LHCN-M2 (cell line): Measurements from ENCODE around the gene AGBL5. TPM values are rescaled to one million over a fixed set of nuclear protein-coding genes. Genes with fewer than 3 reads are reported as not detected.
A peak's percentile ranks its signal among the peaks of the same experiment; 100 is the strongest.
"Not testable (repeated sequence)": the region's sequence is repeated elsewhere in the genome, so short reads cannot be mapped to it uniquely, and the experiment has no call there.

Source experiments
- DNase-seq: peaks from one replicate; pipeline ENCODE4 v3.0.0-alpha.2; 2012; ENCODE audit warnings: low read depth
- total RNA-seq: library from RNA; depleted of rRNA; stranded (reverse); fragments of >200 nt; gene quantifications from 2 replicates; pipeline ENCODE4 v1.2.3, GENCODE V29; 2014

Gene AGBL5
- total RNA-seq, 1 experiment from 2014 or later: 29.2 TPM

- no peak for DNase-seq
Measured at GRCh38 chr2:27091746-27092695, 40.6 kb downstream of the AGBL5 start.

- DNase-seq: no peak
Measured at GRCh38 chr2:27092696-27093429, 41.4 kb downstream of the AGBL5 start.

GRCh38 chr2:27093430-27094352 is 42.2 kb downstream of the AGBL5 start:
- no peak for DNase-seq

GRCh38 chr2:27094353-27094984 is 43.0 kb downstream of the AGBL5 start:
- no peak for DNase-seq

DNA sequence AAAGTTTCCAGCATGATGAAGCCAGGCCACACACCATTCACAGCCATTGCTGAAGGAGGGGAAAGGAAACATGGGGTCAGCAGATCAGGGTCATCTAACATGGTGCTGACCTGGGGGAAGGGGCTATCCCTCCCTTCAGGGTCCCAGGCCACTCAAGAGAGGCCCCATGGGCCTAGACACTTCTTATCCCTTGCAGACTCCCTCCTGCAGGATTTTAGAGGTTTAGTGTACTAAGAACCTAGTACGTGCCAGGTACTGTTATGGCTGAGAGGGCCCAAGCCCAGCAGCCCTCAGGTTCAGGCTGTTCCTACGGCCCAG is 43.9 kb downstream of the AGBL5 start:
- no peak for DNase-seq

GRCh38 chr2:27095745-27096651 is 44.5 kb downstream of the AGBL5 start:
- peak; percentile 52 for DNase-seq

GRCh38 chr2:27096748-27097297 is 45.4 kb downstream of the AGBL5 start:
- DNase-seq: no peak

DNA sequence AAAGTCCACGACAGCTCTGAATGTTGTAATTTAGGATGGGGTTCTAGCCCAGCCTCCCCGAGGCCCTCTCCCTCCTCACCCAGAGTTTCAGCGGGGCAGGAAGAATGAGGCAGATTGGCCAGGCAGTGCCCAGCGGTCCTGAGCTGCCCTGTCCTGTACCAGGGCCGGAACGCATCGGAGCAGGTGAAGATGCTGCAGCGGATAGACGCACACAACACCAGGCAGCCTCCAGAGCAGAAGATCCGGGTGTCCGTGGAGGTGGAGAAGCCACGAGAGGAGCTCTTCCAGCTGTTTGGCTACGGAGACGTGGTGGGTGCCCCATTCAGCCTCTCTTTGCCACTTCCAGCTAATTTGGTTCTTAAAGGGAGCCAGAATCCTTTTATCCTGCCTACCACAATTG is 45.9 kb downstream of the AGBL5 start:
- DNase-seq: no peak

DNA sequence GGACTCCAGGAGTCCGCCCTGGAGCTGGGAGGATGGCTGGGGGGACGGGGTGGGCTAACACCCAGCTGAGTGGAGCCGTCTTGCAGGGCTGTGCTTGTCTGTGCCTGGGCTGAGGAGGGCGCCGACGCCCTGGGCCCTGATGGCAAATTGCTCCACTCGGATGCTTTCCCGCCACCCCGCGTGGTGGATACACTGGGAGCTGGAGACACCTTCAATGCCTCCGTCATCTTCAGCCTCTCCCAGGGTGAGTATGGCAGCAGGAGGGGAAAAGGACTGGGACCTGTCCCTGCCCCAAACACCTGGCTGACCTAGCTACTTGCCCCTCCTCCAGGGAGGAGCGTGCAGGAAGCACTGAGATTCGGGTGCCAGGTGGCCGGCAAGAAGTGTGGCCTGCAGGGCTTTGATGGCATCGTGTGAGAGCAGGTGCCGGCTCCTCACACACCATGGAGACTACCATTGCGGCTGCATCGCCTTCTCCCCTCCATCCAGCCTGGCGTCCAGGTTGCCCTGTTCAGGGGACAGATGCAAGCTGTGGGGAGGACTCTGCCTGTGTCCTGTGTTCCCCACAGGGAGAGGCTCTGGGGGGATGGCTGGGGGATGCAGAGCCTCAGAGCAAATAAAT is 48.0 kb downstream of the AGBL5 start:
- DNase-seq: no peak

GRCh38 chr2:27100036-27100435 is 48.6 kb downstream of the AGBL5 start:
- DNase-seq: no peak

DNA sequence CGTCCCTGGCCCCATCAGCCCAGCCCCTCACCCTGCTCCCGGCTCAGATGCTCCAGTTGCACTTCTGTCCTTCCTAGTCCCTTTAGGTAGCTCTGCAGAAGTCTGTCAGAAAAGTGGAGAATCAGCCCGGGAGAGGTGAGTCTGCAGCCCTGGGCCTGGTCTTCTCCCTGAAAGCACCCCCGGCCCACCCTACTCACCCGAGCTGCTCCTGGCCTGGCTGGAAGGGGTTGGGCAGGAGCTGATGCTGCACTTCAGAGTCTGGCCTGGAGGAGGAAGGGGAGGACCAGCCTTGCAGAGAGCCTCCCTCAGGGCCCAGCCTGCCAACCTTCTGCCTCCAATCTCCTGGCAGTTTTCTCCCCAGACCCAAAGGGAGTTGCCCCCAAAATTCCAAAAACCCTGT is 50.9 kb downstream of the AGBL5 start:
- no peak for DNase-seq

DNA sequence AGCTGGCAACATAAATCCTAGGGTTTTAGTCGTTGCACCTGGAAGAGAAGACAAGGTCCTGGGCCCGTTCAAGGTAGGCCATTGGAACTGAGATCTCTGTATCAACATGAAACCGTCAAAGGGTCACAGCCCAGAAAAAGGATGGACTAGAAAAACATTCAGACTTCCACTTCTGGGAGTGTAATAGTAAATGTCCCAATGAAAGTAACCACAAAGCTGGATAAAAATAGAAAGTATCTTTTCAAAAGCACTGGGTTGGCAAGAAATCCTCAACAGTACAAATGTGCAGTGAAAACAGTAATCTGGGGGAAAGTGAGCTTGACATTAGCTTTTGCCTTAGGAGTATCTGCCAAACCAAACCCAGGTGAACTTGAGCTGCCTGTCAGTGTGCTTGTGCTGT is 54.5 kb downstream of the AGBL5 start:
- no peak for DNase-seq

DNA sequence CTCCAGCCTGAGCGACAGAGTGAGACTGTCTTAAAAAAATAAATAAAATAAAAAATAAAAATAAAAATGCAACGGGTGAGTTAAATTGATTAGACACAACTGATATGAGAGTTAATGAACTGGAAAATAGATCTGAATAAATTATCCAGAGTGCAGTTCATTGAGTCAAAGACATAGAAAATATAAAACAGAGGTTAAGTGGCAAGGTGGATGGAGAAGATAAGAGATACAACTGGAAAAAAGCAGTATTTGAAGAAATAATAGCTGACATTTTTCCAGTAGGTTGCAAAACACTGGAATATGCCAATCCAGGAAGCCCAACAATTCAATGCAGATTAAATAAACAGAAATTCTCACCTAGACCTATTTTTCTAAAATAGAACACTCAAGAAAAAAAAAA is 56.8 kb downstream of the AGBL5 start:
- DNase-seq: no peak

DNA sequence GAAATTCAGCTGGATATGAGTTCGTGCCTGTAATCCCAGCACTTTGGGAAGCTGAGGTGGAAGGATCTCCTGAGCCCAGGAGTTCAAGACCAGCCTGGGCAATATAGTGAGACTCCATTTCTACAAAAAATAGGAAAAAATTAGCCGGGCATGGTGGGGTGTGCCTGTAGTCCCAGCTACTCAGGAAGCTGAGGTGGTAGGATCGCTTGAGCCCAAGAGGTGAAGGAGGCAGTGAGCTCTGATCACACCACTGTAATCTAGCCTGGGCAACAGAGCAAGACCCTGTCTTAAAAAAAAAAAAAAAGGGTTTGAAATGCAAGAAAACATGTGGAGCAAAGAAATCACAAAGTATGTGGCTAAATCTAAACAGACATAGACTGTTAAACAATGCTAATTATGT is 57.6 kb downstream of the AGBL5 start:
- no peak for DNase-seq

DNA sequence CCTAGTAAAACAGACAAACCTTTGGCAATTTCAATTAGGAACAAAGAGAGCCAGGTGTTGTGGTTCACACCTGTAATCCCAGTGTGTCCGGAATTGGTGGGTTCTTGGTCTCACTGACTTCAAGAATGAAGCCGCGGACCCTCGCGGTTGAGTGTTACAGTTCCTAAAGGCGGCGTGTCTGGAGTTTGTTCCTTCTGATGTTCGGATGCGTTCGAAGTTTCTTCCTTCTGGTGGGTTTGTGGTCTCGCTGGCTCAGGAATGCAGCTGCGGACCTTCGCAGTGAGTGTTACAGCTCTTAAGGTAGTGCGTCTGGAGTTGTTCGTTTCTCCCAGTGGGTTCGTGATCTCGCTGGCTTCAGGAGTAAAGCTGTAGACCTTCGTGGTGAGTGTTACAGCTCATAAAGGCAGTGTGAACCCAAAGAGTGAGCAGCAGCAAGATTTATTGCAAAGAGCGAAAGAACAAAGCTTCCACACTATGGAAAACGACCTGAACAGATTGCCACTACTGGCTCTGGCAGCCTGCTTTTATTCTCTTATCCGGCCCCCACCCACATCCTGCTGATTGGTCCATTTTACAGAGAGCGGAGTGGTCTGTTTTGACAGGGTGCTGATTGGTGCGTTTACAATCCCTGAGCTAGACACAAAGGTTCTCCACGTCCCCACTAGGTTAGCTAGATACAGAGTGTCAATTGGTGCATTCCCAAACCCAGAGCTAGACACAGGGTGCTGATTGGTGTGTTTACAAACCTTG is 59.3 kb downstream of the AGBL5 start:
- not testable (repeated sequence) for DNase-seq

- not testable (repeated sequence) for DNase-seq
Measured at GRCh38 chr2:27111392-27112078, 60.1 kb downstream of the AGBL5 start.

- no peak for DNase-seq
Measured at GRCh38 chr2:27115519-27115918, 64.1 kb downstream of the AGBL5 start.

- DNase-seq: no peak
Measured at GRCh38 chr2:27117995-27118524, 66.6 kb downstream of the AGBL5 start.
